ENCODE measurements around the gene GRIP2.

Gene GRIP2

GRCh38 chr3:14538451-14539088 is 1.6 kb downstream of the GRIP2 start:
- no peak for DNase-seq

DNA sequence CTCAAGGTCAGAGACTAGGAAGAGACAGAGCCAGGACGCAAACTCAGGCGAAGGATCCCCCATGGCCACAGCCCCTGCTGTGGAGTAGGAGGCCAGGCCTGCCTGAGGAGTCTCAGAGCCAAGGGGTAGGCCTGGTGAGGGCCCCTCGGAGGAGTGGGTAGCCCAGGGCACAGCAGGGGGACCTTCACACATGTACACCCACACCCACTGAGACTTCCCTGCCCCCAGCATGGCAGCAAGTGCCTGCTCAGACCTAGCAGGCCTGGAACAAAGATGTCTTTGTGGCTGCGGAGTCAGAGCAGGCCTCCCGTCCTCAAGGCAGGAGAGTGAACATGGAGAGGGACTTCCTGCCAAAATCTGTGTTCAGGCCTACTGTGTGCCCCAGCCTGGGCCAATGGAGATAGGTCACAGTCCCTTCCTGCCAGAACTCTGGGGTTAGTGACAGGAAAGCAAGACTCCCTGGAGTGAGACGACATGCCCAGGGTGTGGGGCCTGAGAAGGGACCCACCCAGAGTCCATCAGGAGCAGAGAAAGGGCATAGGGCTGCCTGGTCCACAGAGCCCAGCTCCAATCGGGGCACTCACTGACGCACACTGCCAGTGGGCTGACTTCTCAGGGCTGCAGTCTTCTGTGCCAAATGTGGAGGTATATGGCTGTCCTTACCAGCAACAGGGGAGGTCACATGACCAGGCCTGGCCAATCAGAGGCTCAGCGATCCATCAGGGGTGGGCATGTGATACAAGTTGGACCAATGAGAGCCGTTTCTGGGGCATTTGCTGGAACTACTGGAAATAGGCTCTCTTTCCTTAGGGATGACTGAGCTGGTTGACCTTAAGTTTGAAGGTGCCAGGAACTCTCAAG is 2.3 kb downstream of the GRIP2 start:
- DNase-seq = no peak

- DNase-seq = no peak
Measured at GRCh38 chr3:14536837-14537589, 3.1 kb downstream of the GRIP2 start.

- DNase-seq = no peak
Measured at GRCh38 chr3:14536055-14536815, 3.9 kb downstream of the GRIP2 start.

DNA sequence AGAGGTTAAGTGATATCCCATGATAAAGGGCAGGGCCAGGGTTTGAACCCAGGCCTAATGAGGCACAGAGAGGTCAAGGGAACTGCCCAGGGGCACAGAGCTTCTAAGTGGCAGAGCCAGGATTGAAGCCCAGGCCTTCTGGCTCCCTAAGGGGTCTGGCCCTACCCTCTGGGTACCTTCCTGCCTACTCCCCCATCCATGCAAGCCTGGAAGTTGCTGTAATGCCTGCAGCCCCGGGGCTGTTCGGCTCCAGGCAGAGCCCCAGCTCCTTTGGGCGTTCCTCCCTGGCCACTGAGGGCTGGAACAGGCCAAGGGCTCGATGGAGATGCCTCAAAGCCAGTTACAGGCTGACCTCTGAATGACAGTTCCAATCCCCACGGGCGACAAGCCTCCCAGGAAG is 4.5 kb downstream of the GRIP2 start:
- no peak for DNase-seq

DNA sequence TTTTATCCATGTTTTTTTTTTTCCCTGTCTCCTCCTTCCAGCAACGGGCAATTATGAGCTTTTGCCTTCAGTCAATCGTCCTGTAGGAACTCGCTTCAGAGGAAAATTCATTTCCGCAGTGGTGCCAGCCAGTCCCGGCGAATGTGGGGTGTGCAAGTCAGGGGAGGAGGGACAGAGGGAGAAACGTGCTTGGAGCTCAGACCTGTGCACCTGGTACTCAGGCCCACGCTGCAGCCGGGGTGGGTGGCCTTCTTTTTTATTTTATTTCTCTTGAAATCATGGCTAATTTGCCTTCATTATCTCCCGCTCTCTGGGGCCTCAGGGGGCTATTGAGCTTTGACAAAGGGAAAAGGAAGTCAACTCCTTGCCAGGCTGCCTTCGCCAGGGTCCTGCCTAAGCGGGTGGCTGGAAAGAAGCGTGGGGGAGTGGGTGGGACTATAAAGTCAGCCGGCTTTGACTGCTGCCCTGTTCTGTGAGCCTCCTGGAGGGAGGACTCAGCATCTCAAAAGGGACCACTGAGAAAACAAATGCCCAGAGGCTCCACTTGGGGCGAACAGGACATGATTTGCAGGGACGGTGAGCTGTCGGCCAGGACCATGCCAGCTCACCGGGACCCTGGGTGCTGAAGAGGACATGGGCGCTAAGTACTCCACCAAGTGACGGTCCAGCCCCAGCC is 5.5 kb downstream of the GRIP2 start:
- DNase-seq = no peak

- DNase-seq = no peak
Measured at GRCh38 chr3:14533457-14533958, 6.6 kb downstream of the GRIP2 start.

- no peak for DNase-seq
Measured at GRCh38 chr3:14532691-14533456, 7.3 kb downstream of the GRIP2 start.

- DNase-seq = no peak
Measured at GRCh38 chr3:14531856-14532395, 8.2 kb downstream of the GRIP2 start.

DNA sequence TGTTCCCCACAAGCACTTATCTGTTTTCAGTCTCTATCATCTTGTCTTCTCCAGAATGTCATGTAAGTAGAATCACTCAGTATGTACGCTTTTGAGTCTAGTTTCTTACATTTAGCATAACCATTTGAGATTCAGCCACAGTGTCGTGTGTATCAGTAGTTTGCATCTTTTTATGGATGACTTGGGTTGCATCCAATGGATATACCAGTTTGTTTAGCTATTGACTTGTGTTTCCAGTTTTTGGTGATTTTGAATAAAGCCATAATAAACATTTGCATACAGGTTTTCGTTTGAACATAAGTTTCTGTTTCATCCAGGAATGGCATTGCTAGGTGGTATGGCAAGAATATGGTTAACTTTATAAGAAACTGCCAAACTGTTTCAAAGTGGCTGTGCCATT is 12.1 kb downstream of the GRIP2 start:
- no peak for DNase-seq

DNA sequence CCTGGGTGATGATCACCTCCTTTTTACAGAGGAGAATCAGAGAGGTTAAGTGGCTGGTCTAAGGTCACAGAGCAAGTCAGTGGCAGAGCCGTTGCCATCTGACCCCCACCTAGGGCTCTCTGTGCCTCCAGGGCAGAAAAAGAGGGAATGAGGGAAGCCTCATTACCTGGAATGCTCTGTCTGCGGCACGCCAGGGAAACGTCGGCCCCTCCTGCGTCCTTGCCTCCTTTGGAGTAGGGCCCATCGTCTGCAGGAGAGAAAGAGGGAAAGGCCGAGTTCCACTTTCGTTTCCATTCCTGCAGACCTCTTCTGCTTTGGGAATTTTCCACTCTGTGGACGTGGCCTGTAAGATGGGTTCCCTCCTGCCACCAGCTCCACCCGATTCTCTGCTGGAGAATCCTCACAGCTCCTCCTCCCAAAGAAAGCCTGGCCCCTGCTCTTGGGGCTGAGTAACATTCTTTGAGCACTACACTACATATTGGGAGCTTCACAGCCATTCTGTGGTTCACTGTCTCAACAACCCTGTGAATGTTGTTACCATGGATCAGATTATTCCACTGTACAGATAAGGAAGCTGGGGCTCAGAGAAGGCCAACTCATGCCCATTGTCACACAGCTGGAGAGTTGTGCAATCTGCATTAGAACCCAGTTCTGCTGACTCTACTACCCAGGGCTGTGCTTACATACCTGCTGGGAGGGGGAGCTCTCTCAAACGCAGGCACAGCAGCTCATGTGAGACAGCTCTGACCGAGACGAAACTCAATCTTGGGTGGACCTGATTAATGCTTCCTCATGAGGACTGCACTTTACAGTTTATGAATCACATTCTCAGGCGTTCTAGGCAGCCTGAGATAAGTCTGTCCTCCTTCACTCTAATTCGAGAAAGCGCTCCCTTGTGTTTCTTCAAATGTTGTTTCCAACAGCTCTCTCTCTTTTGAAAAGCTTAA is 14.2 kb downstream of the GRIP2 start:
- no peak for DNase-seq

- DNase-seq = no peak
Measured at GRCh38 chr3:14524920-14525660, 15.1 kb downstream of the GRIP2 start.

DNA sequence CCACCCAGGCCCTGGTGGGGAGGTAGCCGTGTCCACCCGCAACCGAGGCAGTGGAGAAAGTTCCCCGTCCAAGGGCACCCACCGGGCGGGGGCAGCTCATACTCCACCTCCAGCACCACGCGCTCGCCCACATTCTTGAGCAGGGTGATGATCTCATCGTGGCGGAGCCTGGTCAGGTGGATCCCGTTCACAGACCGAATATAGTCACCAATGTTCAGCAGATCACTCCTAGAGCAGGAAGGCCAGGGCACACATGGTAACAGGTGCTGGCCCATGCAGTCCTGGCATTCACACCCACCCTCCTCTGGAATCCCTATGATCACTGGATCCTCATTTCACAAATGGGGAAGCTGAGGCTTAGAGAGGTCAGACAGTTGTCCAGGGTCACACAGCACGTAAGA is 15.8 kb downstream of the GRIP2 start:
- DNase-seq = no peak

DNA sequence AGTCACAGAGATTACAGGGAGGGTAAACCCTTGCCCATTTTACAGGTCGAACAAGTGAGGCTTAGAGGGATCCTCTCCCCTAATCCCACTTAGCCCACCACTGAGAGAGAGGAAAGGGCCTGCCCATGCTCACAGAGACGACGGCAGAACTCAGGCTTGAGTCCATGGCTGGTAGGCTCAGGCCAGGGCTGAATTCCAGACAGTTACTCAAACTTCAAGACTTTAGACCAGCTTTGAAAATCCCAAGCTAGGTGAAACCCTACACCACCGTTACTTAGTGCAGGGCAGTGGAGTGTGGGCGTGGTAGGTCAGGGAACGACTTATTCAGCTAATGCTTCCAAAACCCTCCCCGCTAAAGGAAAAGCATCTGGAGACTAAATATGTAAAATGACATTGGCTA is 16.4 kb downstream of the GRIP2 start:
- DNase-seq = no peak

DNA sequence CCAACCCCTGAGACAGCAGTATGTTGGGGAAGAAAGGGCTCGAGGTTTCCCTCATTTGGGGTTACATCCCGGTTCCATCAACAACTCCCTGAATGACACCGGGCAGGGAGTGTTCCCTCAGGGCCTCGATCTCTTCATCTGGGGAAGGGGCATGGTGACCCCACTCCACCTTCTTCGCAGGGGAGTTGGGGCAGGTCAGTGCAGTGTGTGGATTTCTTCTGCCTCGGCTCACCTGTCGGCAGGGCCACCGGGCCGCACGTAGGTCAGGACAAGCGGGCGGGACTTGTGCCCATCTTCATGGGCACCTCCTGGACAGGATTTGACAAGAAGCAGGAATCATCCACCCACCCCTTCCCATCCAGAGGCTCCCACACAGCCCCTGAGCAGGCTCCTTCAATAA is 17.4 kb downstream of the GRIP2 start:
- no peak for DNase-seq

- DNase-seq = no peak
Measured at GRCh38 chr3:14522129-14522691, 17.9 kb downstream of the GRIP2 start.

DNA sequence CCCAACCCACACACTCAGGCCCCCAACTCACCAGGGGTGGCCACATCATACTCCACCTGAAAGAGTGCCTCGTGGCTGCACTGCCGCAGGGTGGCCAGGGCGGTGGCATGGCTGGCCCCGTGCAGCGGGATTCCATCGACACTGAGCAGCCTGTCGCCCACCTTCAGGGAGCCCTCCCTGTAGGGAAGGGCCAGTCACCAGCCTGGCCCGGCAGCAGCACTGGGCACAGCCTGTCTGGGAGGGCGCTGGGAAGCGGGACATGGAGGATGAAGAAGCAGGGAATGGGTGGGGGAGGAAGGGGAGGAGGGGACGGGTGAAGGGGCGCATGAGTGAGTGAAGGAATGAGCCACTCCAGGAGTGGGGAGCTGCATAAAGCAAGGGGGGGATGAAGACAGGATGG is 18.5 kb downstream of the GRIP2 start:
- DNase-seq = no peak

DNA sequence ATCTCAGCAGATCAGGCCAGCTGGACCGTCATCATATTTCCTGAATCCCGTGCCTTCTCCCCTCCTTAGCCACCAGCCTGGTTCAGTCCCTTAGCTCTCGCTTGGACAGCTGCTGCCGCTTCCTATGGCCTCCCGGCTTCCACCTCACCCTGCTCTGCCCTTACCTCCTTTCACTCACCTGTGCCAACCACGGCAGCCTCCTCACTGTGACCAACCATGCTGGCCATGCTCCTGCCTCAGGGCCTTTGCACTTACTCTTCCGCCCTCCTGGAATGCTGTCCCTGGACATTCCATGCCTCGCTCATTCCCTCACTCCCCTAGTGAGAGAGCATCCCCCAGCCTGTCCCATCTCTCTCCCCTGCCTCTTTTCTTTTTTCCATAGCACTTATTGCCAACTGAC is 19.2 kb downstream of the GRIP2 start:
- no peak for DNase-seq

GRCh38 chr3:14520149-14520548 is 20.0 kb downstream of the GRIP2 start:
- DNase-seq = no peak

Measured in CD4-positive, alpha-beta T cell treated with Interleukin-4 for 4 hours (primary cell).